ENCODE measurements around the gene FGD4.

- TF ChIP-seq POLR2A (IDR thresholded peaks at IDR 0.05), result no peak
- no peak for TF ChIP-seq CTCF (IDR thresholded peaks at IDR 0.05)
Measured at GRCh38 chr12:32400866-32401265, 1.5 kb downstream of the FGD4 start.

All from testis (tissue), 2 donors.